ENCODE results near the gene NLRP1.

The NLRP1 gene

GRCh38 chr17:5552841-5553240 lies 31.5 kb downstream of the NLRP1 start:
- no peak overlapping the region for H3K4me3 ChIP-seq (ENCODE audit: low read length)
- no peak overlapping the region for H3K27ac ChIP-seq (ENCODE audit: low read length)
- no peak overlapping the region for H3K9ac ChIP-seq (ENCODE audit: low read length)
- no peaks in the 10 kb centered on the region for H3K36me3 ChIP-seq (replicated peaks; ENCODE audit: low read depth, low read length)
- no peaks in the 10 kb centered on the region for H3K79me2 ChIP-seq (ENCODE audit: low read length)
- no peaks in the 10 kb centered on the region for H3K9me3 ChIP-seq (ENCODE audit: insufficient read depth, low read length)
- H3K27me3 ChIP-seq (ENCODE audit: low read depth, low read length), result no peaks in the 10 kb centered on the region
- H3K4me2 ChIP-seq (ENCODE audit: low read length), result no peak overlapping the region
- H3K4me1 ChIP-seq (ENCODE audit: low read length), result peaks cover 7% of the 10 kb centered on the region
- no peak overlapping the region for H2AFZ ChIP-seq (ENCODE audit: low read depth, low read length)
- TF ChIP-seq CTCF (IDR thresholded peaks at IDR 0.05; ENCODE audit: low read depth, low read length) (no peak), EZH2phosphoT487 (IDR thresholded peaks at IDR 0.05; ENCODE audit: low read depth) (no peak)
- no peaks in the 10 kb centered on the region for H4K20me1 ChIP-seq (ENCODE audit: insufficient read depth, low read length)

GRCh38 chr17:5545051-5545987 lies 39.0 kb downstream of the NLRP1 start:
- Histone ChIP-seq H2AFZ (ENCODE audit: low read depth, low read length) (no peak overlapping the region), H3K27me3 (ENCODE audit: low read depth, low read length) (no peaks in the 10 kb centered on the region), H3K9ac (ENCODE audit: low read length) (no peak overlapping the region), H3K27ac (ENCODE audit: low read length) (no peak overlapping the region), H3K9me3 (ENCODE audit: insufficient read depth, low read length) (no peaks in the 10 kb centered on the region), H3K4me3 (ENCODE audit: low read length) (no peak overlapping the region), H3K4me1 (ENCODE audit: low read length) (no peaks in the 10 kb centered on the region), H4K20me1 (ENCODE audit: insufficient read depth, low read length) (no peaks in the 10 kb centered on the region), H3K4me2 (ENCODE audit: low read length) (no peak overlapping the region), H3K36me3 (replicated peaks; ENCODE audit: low read depth, low read length) (no peaks in the 10 kb centered on the region), H3K79me2 (ENCODE audit: low read length) (no peaks in the 10 kb centered on the region)
- TF ChIP-seq CTCF (IDR thresholded peaks at IDR 0.05; ENCODE audit: low read depth, low read length) (no peak), EZH2phosphoT487 (IDR thresholded peaks at IDR 0.05; ENCODE audit: low read depth) (no peak)

- Histone ChIP-seq H3K79me2 (ENCODE audit: low read length) (no peaks in the 10 kb centered on the region), H3K36me3 (replicated peaks; ENCODE audit: low read depth, low read length) (no peaks in the 10 kb centered on the region), H3K4me3 (ENCODE audit: low read length) (no peak overlapping the region), H4K20me1 (ENCODE audit: insufficient read depth, low read length) (no peaks in the 10 kb centered on the region), H3K4me1 (ENCODE audit: low read length) (no peaks in the 10 kb centered on the region), H3K27ac (ENCODE audit: low read length) (no peak overlapping the region), H2AFZ (ENCODE audit: low read depth, low read length) (no peak overlapping the region), H3K4me2 (ENCODE audit: low read length) (no peak overlapping the region), H3K9ac (ENCODE audit: low read length) (no peak overlapping the region), H3K27me3 (ENCODE audit: low read depth, low read length) (no peaks in the 10 kb centered on the region), H3K9me3 (ENCODE audit: insufficient read depth, low read length) (no peaks in the 10 kb centered on the region)
- no peak for TF ChIP-seq CTCF (IDR thresholded peaks at IDR 0.05; ENCODE audit: low read depth, low read length)
- no peak for TF ChIP-seq EZH2phosphoT487 (IDR thresholded peaks at IDR 0.05; ENCODE audit: low read depth)
Measured at GRCh38 chr17:5544115-5544514, 40.2 kb downstream of the NLRP1 start.

- TF ChIP-seq CTCF (IDR thresholded peaks at IDR 0.05; ENCODE audit: low read depth, low read length) (no peak), EZH2phosphoT487 (IDR thresholded peaks at IDR 0.05; ENCODE audit: low read depth) (no peak)
- Histone ChIP-seq H3K9ac (ENCODE audit: low read length) (no peak overlapping the region), H3K79me2 (ENCODE audit: low read length) (no peaks in the 10 kb centered on the region), H3K36me3 (replicated peaks; ENCODE audit: low read depth, low read length) (no peaks in the 10 kb centered on the region), H3K4me1 (ENCODE audit: low read length) (no peaks in the 10 kb centered on the region), H4K20me1 (ENCODE audit: insufficient read depth, low read length) (no peaks in the 10 kb centered on the region), H3K4me2 (ENCODE audit: low read length) (no peak overlapping the region), H3K9me3 (ENCODE audit: insufficient read depth, low read length) (no peaks in the 10 kb centered on the region), H2AFZ (ENCODE audit: low read depth, low read length) (no peak overlapping the region), H3K4me3 (ENCODE audit: low read length) (no peak overlapping the region), H3K27me3 (ENCODE audit: low read depth, low read length) (no peaks in the 10 kb centered on the region), H3K27ac (ENCODE audit: low read length) (no peak overlapping the region)
Measured at GRCh38 chr17:5541610-5542202, 42.6 kb downstream of the NLRP1 start.

Measured in OCI-LY3 (cell line).